ENCODE results near the gene BLTP3A.

Gene BLTP3A

GRCh38 chr6:34810017-34810882 lies 18.4 kb downstream of the BLTP3A start:
- no peaks in the 10 kb centered on the region for H3K27me3 ChIP-seq (ENCODE audit: insufficient read depth, poor library complexity, severe bottlenecking)
- no peaks in the 10 kb centered on the region for H3K36me3 ChIP-seq (ENCODE audit: low read depth)
- no peak overlapping the region for H3K27ac ChIP-seq (ENCODE audit: poor library complexity, severe bottlenecking)
- no peak overlapping the region for H3K4me3 ChIP-seq (ENCODE audit: severe bottlenecking)
- ATAC-seq (ENCODE audit: low read depth) = peak; percentile 48; the same call in 2 of the 3 replicates
- no peak for DNase-seq (ENCODE audit: low spot score)
- H3K9me3 ChIP-seq (ENCODE audit: severe bottlenecking) = no peaks in the 10 kb centered on the region
- H3K4me1 ChIP-seq (ENCODE audit: insufficient read depth, poor library complexity, severe bottlenecking) = peaks cover 23% of the 10 kb centered on the region
- TF ChIP-seq CTCF (IDR thresholded peaks at IDR 0.05; ENCODE audit: poor library complexity, severe bottlenecking) = no peak

GRCh38 chr6:34810936-34811632 lies 19.2 kb downstream of the BLTP3A start:
- Histone ChIP-seq H3K9me3 (ENCODE audit: severe bottlenecking) (no peaks in the 10 kb centered on the region), H3K4me3 (ENCODE audit: severe bottlenecking) (no peak overlapping the region), H3K27ac (ENCODE audit: poor library complexity, severe bottlenecking) (no peak overlapping the region), H3K27me3 (ENCODE audit: insufficient read depth, poor library complexity, severe bottlenecking) (no peaks in the 10 kb centered on the region), H3K4me1 (ENCODE audit: insufficient read depth, poor library complexity, severe bottlenecking) (peaks cover 23% of the 10 kb centered on the region), H3K36me3 (ENCODE audit: low read depth) (no peaks in the 10 kb centered on the region)
- TF ChIP-seq CTCF (IDR thresholded peaks at IDR 0.05; ENCODE audit: poor library complexity, severe bottlenecking) = no peak
- no peak for DNase-seq (ENCODE audit: low spot score)
- ATAC-seq (ENCODE audit: low read depth) = peak; percentile 77

- no peaks in the 10 kb centered on the region for H3K27me3 ChIP-seq (ENCODE audit: insufficient read depth, poor library complexity, severe bottlenecking)
- no peak overlapping the region for H3K4me3 ChIP-seq (ENCODE audit: severe bottlenecking)
- ATAC-seq (ENCODE audit: low read depth) = no peak
- H3K4me1 ChIP-seq (ENCODE audit: insufficient read depth, poor library complexity, severe bottlenecking) = peaks cover 16% of the 10 kb centered on the region
- no peak overlapping the region for H3K27ac ChIP-seq (ENCODE audit: poor library complexity, severe bottlenecking)
- no peak for DNase-seq (ENCODE audit: low spot score)
- no peak for TF ChIP-seq CTCF (IDR thresholded peaks at IDR 0.05; ENCODE audit: poor library complexity, severe bottlenecking)
- H3K36me3 ChIP-seq (ENCODE audit: low read depth) = no peaks in the 10 kb centered on the region
- H3K9me3 ChIP-seq (ENCODE audit: severe bottlenecking) = no peaks in the 10 kb centered on the region
Measured at GRCh38 chr6:34813028-34813713, 21.3 kb downstream of the BLTP3A start.

- Histone ChIP-seq H3K27me3 (ENCODE audit: insufficient read depth, poor library complexity, severe bottlenecking) (no peaks in the 10 kb centered on the region), H3K4me3 (ENCODE audit: severe bottlenecking) (no peak overlapping the region), H3K9me3 (ENCODE audit: severe bottlenecking) (no peaks in the 10 kb centered on the region), H3K27ac (ENCODE audit: poor library complexity, severe bottlenecking) (no peak overlapping the region), H3K36me3 (ENCODE audit: low read depth) (no peaks in the 10 kb centered on the region), H3K4me1 (ENCODE audit: insufficient read depth, poor library complexity, severe bottlenecking) (no peaks in the 10 kb centered on the region)
- no peak for DNase-seq (ENCODE audit: low spot score)
- no peak for TF ChIP-seq CTCF (IDR thresholded peaks at IDR 0.05; ENCODE audit: poor library complexity, severe bottlenecking)
- no peak for ATAC-seq (ENCODE audit: low read depth)
Measured at GRCh38 chr6:34816635-34817301, 24.9 kb downstream of the BLTP3A start.
